A549 (cell line): ENCODE results near the gene MLST8.

Experiments
- CEBPB ChIP-seq, 2 experiments: fragments of >200 bp in 1 of 2; sonication (Bioruptor Twin) in 1 of 2; formaldehyde crosslinking in 1 of 2; IDR thresholded peaks; 2 replicates each; pipeline ENCODE4 v1.6.1; 2012 to 2016
- ELK1 ChIP-seq: fragments of 150-350 bp; IDR thresholded peaks from 2 replicates; pipeline ENCODE4 v1.6.1; 2014; ENCODE audit warnings: low read depth, mild to moderate bottlenecking, low read length
- EP300 ChIP-seq, 2 experiments: fragments of >200 bp; sonication (Bioruptor Twin); formaldehyde crosslinking; IDR thresholded peaks; 2 replicates in 1 of 2; 3 replicates in 1 of 2; pipeline ENCODE4 v1.6.1; 2016 to 2017
- HDAC2 ChIP-seq: fragments of 200-600 bp; sonication (generic); IDR thresholded peaks from 2 replicates; pipeline ENCODE4 v1.6.1; 2016
- MAX ChIP-seq: IDR thresholded peaks from 2 replicates; pipeline ENCODE4 v1.6.1; 2012
- MAZ ChIP-seq: fragments of 150-350 bp; IDR thresholded peaks from 2 replicates; pipeline ENCODE4 v1.6.1; 2014; ENCODE audit warnings: antibody characterized with exemption, low read depth, low read length, borderline replicate concordance
- POLR2A ChIP-seq: IDR thresholded peaks from 2 replicates; pipeline ENCODE4 v1.6.1; 2012; ENCODE audit warnings: mild to moderate bottlenecking, low read length
- RAD21 ChIP-seq, 2 experiments: fragments of >200 bp in 1 of 2; sonication (Bioruptor Twin) in 1 of 2; formaldehyde crosslinking in 1 of 2; IDR thresholded peaks in 1 of 2; conservative IDR thresholded peaks in 1 of 2; 2 replicates in 1 of 2; 3 replicates in 1 of 2; pipeline ENCODE4 v1.6.1; 2012 to 2018; ENCODE audit warnings: inconsistent platforms in 1 of 2
- TF ChIP-seq, protein P1 (sequence below): fragments of >200 bp; sonication (Bioruptor Twin); formaldehyde crosslinking; IDR thresholded peaks from 3 replicates; pipeline ENCODE4 v1.5.1; 2016
- TF ChIP-seq, protein P2 (sequence below): fragments of 250-450 bp; sonication (Bioruptor Pico); IDR thresholded peaks from 2 replicates; pipeline ENCODE4 v1.5.0; 2021; ENCODE audit warnings: mild to moderate bottlenecking, moderate library complexity, borderline replicate concordance
- TF ChIP-seq, protein P3 (sequence below): fragments of 200-600 bp; sonication (generic); IDR thresholded peaks from 2 replicates; pipeline ENCODE4 v1.6.1; 2016; ENCODE audit warnings: antibody characterized with exemption, mild to moderate bottlenecking, moderate library complexity
- TF ChIP-seq, protein P4 (sequence below): IDR thresholded peaks from 2 replicates; pipeline ENCODE4 v1.6.1; 2012

- TF ChIP-seq, protein P1, sequence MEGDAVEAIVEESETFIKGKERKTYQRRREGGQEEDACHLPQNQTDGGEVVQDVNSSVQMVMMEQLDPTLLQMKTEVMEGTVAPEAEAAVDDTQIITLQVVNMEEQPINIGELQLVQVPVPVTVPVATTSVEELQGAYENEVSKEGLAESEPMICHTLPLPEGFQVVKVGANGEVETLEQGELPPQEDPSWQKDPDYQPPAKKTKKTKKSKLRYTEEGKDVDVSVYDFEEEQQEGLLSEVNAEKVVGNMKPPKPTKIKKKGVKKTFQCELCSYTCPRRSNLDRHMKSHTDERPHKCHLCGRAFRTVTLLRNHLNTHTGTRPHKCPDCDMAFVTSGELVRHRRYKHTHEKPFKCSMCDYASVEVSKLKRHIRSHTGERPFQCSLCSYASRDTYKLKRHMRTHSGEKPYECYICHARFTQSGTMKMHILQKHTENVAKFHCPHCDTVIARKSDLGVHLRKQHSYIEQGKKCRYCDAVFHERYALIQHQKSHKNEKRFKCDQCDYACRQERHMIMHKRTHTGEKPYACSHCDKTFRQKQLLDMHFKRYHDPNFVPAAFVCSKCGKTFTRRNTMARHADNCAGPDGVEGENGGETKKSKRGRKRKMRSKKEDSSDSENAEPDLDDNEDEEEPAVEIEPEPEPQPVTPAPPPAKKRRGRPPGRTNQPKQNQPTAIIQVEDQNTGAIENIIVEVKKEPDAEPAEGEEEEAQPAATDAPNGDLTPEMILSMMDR, result no peak
- TF ChIP-seq MAX, result no peak
- no peak for TF ChIP-seq POLR2A
- TF ChIP-seq, protein P2, sequence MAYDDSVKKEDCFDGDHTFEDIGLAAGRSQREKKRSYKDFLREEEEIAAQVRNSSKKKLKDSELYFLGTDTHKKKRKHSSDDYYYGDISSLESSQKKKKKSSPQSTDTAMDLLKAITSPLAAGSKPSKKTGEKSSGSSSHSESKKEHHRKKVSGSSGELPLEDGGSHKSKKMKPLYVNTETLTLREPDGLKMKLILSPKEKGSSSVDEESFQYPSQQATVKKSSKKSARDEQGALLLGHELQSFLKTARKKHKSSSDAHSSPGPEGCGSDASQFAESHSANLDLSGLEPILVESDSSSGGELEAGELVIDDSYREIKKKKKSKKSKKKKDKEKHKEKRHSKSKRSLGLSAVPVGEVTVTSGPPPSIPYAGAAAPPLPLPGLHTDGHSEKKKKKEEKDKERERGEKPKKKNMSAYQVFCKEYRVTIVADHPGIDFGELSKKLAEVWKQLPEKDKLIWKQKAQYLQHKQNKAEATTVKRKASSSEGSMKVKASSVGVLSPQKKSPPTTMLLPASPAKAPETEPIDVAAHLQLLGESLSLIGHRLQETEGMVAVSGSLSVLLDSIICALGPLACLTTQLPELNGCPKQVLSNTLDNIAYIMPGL (CRISPR knock-in tag), result no peak
- TF ChIP-seq, protein P3, sequence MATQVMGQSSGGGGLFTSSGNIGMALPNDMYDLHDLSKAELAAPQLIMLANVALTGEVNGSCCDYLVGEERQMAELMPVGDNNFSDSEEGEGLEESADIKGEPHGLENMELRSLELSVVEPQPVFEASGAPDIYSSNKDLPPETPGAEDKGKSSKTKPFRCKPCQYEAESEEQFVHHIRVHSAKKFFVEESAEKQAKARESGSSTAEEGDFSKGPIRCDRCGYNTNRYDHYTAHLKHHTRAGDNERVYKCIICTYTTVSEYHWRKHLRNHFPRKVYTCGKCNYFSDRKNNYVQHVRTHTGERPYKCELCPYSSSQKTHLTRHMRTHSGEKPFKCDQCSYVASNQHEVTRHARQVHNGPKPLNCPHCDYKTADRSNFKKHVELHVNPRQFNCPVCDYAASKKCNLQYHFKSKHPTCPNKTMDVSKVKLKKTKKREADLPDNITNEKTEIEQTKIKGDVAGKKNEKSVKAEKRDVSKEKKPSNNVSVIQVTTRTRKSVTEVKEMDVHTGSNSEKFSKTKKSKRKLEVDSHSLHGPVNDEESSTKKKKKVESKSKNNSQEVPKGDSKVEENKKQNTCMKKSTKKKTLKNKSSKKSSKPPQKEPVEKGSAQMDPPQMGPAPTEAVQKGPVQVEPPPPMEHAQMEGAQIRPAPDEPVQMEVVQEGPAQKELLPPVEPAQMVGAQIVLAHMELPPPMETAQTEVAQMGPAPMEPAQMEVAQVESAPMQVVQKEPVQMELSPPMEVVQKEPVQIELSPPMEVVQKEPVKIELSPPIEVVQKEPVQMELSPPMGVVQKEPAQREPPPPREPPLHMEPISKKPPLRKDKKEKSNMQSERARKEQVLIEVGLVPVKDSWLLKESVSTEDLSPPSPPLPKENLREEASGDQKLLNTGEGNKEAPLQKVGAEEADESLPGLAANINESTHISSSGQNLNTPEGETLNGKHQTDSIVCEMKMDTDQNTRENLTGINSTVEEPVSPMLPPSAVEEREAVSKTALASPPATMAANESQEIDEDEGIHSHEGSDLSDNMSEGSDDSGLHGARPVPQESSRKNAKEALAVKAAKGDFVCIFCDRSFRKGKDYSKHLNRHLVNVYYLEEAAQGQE, result no peak
- TF ChIP-seq HDAC2, result no peak
- no peak for TF ChIP-seq CEBPB (IDR thresholded peaks at IDR 0.05)
- no peak for TF ChIP-seq RAD21 (conservative IDR thresholded peaks at IDR 0.05 in 1 of 2, IDR thresholded peaks at IDR 0.05 in 1 of 2)
- TF ChIP-seq MAZ, result no peak
- no peak for TF ChIP-seq EP300 (IDR thresholded peaks at IDR 0.05)
- no peak for TF ChIP-seq ELK1
- TF ChIP-seq, protein P4, sequence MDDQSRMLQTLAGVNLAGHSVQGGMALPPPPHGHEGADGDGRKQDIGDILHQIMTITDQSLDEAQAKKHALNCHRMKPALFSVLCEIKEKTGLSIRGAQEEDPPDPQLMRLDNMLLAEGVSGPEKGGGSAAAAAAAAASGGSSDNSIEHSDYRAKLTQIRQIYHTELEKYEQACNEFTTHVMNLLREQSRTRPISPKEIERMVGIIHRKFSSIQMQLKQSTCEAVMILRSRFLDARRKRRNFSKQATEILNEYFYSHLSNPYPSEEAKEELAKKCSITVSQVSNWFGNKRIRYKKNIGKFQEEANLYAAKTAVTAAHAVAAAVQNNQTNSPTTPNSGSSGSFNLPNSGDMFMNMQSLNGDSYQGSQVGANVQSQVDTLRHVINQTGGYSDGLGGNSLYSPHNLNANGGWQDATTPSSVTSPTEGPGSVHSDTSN, result no peak
Measured at GRCh38 chr16:2179107-2179501, 26.1 kb upstream of the MLST8 start.
